Astrocyte of the spinal cord (primary cell): ENCODE measurements around the gene DNAI2.
"Not testable (repeated sequence)": the region's sequence is repeated elsewhere in the genome, so short reads cannot be mapped to it uniquely, and the experiment has no call there.

Experiments used
- DNase-seq: peaks from one replicate; pipeline ENCODE4 v3.0.0; 2011; ENCODE audit warnings: low read depth, low spot score
- H3K4me3 ChIP-seq: 2 replicates; pipeline ENCODE4 v1.5.1; 2011; ENCODE audit warnings: low read depth, mild to moderate bottlenecking, low read length, moderate library complexity
- CTCF ChIP-seq: IDR thresholded peaks from 2 replicates; pipeline ENCODE4 v1.5.1; 2012; ENCODE audit warnings: low read depth, mild to moderate bottlenecking, low read length, inconsistent platforms
- in situ Hi-C: cut with HindIII; loops from 2 replicates; pipeline ENCODE4 v1.10.0; 2017; ENCODE audit warnings: low sequenced_read_pairs

DNAI2 gene

GRCh38 chr17:74260525-74260850 lies 13.5 kb upstream of the DNAI2 start:
- in situ Hi-C loops = no loop called here
- no peak for DNase-seq
- TF ChIP-seq CTCF = no peak
- H3K4me3 ChIP-seq = no peak overlapping the region

DNA sequence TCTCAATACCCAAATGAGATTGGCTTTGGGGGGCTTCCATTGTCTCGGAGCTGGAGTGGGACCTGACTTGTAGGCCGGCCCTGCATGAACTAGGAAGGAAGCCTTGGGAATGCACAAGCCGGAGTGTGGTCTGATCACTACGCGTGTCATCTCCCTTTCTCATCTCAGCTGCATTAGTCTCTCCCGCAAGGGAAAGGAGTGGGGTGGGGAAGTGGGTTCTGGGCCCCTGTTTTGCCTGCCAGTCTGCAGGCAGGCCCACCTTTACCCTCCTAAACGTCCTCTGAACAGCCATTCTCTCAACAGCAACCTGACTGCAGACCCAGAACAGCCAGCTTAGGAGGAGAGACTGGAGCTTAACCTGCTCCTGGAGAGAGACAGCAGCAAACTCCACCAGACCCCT lies 11.4 kb upstream of the DNAI2 start:
- in situ Hi-C loops = no loop called here
- no peak overlapping the region for H3K4me3 ChIP-seq
- no peak for TF ChIP-seq CTCF
- DNase-seq = no peak

- DNase-seq, in situ Hi-C loops: not testable (repeated sequence)
Observed at GRCh38 chr17:74267054-74267453, 7.0 kb upstream of the DNAI2 start.

DNA sequence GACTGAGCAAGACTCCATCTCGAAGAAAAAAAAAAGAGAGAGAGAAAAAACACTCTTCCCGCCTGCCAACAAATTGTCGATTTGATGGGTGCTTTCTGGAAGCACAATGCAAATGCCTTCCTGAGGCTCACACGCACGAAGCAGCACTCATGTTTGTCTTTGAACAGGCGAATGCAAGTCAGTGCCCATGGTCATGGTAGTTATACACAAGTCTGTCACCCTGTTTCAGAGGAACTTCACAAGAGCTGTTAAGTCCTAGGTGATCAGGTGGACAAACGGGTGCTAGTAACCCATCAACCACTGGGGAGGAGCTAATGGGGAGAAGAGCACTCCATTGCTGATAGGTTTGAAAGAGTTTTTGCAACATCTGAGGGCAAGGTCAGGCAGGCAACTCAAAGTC lies 6.5 kb upstream of the DNAI2 start:
- no peak for TF ChIP-seq CTCF
- DNase-seq = no peak
- in situ Hi-C loops = no loop called here

More at GRCh38 chr17:74267054-74267453, 7.0 kb upstream of the DNAI2 start:
- H3K4me3 ChIP-seq = not testable (repeated sequence)

GRCh38 chr17:74267987-74268499 lies 6.0 kb upstream of the DNAI2 start:
- no peak for TF ChIP-seq CTCF
- H3K4me3 ChIP-seq = no peak overlapping the region
- in situ Hi-C loops = no loop called here
- DNase-seq = no peak

More for the DNA sequence above, 6.5 kb upstream of the DNAI2 start:
- H3K4me3 ChIP-seq = no peak overlapping the region

GRCh38 chr17:74268558-74268957 lies 5.5 kb upstream of the DNAI2 start:
- in situ Hi-C loops = no loop called here

DNA sequence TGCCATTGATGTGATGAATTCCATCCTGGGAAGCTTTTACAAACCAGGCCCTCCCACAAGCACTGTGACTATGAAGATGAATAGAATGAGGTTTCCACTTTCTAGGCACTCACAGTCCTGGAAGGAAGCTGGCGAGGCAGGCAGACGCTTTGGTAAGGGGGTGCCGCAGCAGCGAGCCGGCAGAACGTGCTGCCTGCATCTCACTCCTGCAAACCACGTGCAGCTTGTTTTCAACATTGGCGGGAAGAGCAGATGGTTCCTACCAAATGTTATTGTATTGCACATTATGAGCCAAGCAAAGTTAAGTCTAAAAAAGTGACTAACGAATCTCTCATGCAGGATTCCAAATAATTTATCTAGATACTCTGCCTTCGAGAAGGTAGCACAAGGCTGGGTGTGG lies 3.7 kb upstream of the DNAI2 start:
- in situ Hi-C loops = no loop called here
- no peak for DNase-seq
- no peak for TF ChIP-seq CTCF
- H3K4me3 ChIP-seq = no peak overlapping the region

More at GRCh38 chr17:74268558-74268957, 5.5 kb upstream of the DNAI2 start:
- TF ChIP-seq CTCF = no peak
- no peak for DNase-seq
- no peak overlapping the region for H3K4me3 ChIP-seq
